ENCODE results near the gene SEZ6.

DNA sequence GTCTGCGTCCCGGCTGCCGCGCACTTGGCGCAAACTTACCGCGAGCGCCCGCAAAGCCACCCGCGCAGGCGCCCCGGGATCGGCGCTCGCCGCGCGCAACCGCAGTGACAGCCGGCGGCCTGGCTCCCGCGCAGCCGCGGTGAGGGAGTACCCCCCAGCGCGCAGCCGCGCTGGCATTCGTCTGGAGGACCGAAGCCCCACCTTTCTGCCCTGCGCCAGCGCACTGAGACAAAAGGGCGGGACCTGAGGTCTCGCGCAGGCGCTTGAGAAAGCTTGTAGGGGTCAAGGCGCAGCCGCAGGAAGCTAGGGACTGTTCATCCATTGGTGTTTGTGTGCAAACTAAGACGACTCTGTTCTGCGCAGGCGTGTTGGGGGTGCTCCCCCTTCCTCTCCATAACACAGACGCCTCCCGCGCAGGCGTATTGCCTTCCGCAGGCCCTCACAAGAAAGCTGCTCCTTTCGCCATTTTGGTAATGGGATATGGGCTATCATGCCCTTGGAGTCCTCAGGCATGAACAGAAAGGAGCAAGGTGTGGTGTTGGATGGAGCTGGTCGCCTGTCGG, 54.3 kb downstream of the SEZ6 start, which contains the start of gene PHF12:
- peak; percentile 86 to 93 for TF ChIP-seq POLR2AphosphoS5 (IDR thresholded peaks at IDR 0.05; ENCODE audit: insufficient read depth in 1 of 2, low read depth in 1 of 2)
- TF ChIP-seq POLR2A (IDR thresholded peaks at IDR 0.05), result peak in 1 of 2 donors; percentile 89
- TF ChIP-seq, protein P1, sequence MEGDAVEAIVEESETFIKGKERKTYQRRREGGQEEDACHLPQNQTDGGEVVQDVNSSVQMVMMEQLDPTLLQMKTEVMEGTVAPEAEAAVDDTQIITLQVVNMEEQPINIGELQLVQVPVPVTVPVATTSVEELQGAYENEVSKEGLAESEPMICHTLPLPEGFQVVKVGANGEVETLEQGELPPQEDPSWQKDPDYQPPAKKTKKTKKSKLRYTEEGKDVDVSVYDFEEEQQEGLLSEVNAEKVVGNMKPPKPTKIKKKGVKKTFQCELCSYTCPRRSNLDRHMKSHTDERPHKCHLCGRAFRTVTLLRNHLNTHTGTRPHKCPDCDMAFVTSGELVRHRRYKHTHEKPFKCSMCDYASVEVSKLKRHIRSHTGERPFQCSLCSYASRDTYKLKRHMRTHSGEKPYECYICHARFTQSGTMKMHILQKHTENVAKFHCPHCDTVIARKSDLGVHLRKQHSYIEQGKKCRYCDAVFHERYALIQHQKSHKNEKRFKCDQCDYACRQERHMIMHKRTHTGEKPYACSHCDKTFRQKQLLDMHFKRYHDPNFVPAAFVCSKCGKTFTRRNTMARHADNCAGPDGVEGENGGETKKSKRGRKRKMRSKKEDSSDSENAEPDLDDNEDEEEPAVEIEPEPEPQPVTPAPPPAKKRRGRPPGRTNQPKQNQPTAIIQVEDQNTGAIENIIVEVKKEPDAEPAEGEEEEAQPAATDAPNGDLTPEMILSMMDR (IDR thresholded peaks at IDR 0.05), result no peak

All from vagina (tissue), 2 donors.